Femur (tissue), 1 donor: ENCODE measurements around the gene KIF12.
"Not testable (repeated sequence)": the region's sequence is repeated elsewhere in the genome, so short reads cannot be mapped to it uniquely, and the experiment has no call there.

Experiments
- DNase-seq: peaks from one replicate; pipeline ENCODE4 v3.0.0-alpha.2; 2017

KIF12 gene

DNA sequence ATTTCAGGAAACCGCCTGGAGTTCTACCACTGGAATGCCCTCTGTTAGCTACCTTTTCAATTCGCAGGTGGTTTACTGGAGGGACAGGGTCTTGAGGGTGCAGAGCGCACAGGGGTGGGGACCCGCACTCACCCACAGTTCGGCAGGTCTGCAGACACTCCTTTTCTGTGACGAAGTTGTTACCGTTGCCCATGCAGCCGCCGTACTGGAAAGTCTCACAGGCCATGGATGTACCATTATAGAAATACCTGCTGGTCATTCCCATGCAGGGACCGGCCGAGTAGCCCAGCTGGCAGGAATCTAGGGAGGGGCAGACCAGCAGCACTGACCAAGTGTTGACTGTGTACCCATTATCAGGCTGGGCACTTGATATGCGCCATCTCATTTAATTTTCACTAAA, 37.8 kb downstream of the KIF12 start:
- DNase-seq = no peak

DNA sequence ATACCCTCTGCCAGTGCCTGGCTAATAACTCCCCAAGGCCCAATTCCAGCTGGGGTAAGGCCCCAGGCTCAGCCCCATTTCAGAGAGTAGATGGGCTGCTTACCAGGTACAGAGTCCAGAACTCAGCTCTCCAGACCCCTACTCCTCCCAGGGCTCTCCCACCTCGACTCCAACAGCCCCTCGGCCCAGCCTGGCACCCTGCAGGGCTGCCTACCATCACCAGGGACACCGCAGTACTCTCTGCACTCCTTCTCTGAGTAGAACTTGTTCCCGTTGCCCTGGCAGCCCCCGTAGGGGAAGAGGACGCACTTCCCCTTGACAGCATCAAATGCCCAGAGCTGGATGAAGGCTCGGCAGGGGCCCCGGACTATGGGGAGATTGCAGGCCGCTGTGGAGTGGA, 38.4 kb downstream of the KIF12 start:
- peak; percentile 16 for DNase-seq

DNA sequence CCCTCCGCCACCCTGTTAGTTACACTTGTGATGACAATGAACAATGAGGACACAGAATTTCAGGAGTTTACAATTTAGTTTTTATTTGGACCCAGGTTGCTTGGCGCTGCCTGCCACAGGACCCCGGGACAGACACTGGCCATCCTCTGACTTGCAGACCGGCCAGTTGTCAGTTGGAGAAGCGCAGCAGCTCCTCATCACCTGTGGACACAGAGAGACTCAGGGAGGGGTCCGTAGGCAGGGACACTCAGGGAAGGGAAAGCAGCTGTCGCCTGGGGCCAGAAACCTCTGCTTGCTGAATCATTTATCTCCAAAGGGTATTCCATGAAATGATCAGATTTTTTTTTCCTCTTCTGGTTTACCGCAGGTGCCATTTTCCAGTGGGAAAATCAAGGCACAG, 39.0 kb downstream of the KIF12 start:
- peak; percentile 25 for DNase-seq

- peak; percentile 45 for DNase-seq
Measured at GRCh38 chr9:114059047-114059803, 39.9 kb downstream of the KIF12 start.

- DNase-seq = peak; percentile 17
Measured at GRCh38 chr9:114058688-114059046, 40.4 kb downstream of the KIF12 start.

- DNase-seq = no peak
Measured at GRCh38 chr9:114057161-114057885, 41.8 kb downstream of the KIF12 start.

DNA sequence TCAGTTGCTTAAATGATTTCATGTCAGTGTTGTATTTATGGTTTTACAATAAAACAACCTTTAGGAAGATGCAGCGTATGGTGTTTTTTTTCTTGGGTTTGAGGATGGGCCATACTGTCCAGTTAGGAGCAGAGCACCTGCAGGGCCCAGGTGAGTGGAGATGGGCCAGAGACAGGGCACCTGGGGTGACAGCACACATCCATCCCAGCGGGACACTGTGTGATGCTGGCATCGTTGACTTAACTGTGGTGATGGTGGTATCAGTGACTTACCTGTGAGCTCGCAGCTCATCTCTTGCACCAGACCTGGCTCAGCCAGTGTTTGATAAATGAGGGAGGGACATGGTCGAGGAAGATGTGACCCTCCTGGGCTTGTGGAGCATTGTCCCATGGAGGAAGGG, 42.6 kb downstream of the KIF12 start:
- DNase-seq = no peak

DNA sequence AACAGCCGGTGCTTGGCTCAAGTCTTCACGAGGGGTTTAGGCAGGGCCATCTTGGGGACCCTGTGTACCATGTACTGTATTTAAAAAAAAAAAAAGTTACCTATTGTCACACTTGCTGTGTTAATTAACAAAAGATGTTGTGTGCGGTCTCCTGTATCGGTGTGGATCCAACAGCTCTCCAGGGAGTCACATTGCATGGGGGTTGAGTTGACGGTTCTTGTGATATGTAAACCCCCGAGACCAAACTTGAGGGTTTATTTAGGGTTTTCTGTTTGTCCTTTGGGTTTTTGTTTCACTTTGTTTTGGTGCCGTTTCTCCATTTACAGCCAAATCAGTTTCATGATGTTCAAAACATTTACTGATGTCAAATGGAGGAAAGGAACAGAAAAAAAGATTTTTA, 43.2 kb downstream of the KIF12 start:
- no peak for DNase-seq

GRCh38 chr9:114055061-114055460, 44.0 kb downstream of the KIF12 start:
- peak; percentile 18 for DNase-seq

DNA sequence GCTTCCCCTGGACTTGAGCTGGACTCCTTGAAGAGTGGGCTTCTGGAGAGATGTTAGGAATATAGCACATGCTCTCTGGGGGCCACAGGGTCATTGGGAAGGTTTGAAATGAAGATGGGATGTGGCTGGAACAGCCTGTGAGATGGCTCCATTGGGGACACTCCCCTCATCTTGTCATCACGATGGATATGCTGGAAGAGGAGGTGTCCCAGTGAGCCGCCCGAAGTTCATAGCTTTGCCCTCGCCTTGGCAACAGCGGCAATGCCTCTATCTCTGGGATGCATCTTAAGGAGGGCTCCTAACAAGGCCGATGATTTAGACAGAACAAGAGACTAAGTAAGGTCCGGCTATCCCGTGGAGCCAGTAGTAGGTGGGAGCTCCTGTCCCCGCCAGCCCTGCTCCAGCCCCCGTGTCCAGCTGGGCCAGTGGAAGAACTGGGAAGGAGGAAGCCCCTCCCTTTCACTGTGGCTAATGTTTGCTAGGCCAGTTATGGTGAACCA, 44.9 kb downstream of the KIF12 start:
- DNase-seq = no peak

GRCh38 chr9:114053246-114054005, 45.7 kb downstream of the KIF12 start:
- no peak for DNase-seq

DNA sequence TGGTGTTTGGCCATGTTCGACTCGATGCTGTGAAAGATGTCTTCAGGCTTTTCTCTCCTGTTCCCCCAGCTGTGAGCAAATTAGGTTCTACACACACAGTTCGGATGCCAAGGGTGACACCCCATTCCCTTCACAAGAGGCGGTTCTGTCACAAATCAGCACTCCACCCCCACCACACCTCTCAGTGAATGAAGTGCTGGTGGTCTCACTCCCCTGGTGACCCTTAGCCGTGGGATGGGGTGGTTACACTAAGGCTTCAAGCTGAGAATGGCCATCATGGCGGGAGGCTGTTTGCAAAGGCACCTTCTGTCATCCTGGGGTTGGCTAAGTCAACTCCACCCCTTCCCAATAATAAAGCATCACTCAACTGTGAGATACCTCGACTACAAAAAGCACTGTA, 47.4 kb downstream of the KIF12 start:
- no peak for DNase-seq

- DNase-seq = no peak
Measured at GRCh38 chr9:114051281-114051680, 47.8 kb downstream of the KIF12 start.

DNA sequence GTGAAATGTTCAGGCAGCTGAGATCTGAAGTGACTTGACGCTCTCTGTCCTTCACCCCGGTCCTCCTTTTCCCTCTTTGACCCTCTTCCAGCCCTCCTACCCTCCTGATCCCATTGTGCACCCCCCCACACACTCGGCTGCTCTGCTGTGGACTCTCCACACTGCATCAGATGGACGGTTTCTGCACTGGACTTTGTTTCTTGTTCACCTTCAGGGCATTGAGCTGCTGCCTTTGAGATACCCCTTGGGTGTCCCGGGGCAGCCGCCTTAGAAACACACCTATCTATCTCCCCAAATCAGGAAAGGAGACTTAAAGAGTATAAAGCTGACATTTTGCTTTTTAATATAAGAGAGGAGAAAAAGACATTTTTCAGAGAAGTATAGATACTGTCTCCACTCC, 48.4 kb downstream of the KIF12 start:
- no peak for DNase-seq

GRCh38 chr9:114050226-114050568, 48.9 kb downstream of the KIF12 start:
- DNase-seq = no peak

DNA sequence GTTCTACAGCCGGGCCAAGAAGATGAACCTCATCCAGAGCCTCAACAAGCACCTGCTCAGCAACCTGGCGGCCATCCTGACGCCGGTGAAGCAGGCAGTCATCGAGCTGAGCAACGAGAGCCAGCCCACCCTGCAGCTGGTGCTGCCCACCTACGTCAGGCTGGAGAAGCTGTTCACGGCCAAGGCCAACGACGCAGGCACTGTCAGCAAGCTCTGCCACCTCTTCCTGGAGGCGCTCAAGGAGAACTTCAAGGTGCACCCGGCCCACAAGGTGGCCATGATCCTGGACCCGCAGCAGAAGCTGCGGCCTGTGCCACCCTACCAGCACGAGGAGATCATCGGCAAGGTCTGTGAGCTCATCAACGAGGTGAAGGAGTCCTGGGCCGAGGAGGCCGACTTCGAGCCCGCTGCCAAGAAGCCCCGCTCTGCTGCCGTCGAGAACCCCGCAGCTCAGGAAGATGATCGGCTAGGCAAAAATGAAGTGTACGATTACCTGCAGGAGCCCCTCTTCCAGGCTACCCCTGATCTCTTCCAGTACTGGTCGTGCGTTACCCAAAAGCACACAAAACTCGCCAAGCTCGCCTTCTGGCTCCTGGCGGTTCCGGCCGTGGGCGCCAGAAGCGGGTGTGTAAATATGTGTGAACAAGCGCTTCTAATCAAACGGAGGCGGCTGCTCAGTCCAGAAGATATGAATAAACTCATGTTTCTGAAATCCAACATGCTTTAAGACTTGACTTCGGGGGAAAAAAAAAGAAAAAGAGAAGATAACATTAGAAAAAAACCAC, 49.5 kb downstream of the KIF12 start:
- no peak for DNase-seq

GRCh38 chr9:114048533-114049415, 50.3 kb downstream of the KIF12 start:
- DNase-seq = no peak

DNA sequence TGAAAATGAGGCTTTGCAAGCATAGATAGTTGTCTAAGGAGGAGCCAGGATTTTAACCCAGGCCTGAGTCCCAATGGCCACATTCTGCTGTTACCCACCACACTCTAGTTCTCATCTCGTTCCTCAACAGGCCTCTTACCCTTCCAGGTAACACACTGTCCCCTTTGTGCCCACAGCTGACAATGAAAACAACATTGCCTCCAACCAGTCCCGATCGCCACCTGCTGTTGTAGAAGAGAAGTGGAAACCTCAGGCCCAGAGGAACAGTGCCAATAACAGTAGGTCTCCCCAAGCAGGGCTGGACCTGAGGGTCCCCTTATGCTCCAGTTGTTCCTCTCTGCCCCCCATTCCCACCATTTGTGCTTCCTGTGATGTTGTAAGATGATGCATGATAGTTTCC, 51.4 kb downstream of the KIF12 start:
- DNase-seq = no peak

DNA sequence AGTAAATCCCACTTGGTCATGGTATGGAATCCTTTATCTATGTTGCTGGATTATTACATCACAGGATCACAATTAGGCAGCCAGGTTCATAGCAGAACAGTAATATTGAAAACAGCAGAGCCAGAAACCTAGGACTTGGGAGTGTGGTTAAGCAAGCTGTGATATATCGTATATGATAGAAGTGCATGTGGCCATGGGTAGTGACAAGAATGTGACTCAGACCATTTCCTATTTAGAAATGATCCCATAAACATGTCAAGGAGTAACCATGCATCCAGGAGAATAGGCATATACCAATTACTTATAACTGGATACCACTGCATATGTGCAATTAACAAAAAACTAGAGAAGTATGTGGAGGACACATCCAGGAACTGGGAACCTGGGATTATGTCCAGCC, 52.2 kb downstream of the KIF12 start:
- DNase-seq = no peak

DNA sequence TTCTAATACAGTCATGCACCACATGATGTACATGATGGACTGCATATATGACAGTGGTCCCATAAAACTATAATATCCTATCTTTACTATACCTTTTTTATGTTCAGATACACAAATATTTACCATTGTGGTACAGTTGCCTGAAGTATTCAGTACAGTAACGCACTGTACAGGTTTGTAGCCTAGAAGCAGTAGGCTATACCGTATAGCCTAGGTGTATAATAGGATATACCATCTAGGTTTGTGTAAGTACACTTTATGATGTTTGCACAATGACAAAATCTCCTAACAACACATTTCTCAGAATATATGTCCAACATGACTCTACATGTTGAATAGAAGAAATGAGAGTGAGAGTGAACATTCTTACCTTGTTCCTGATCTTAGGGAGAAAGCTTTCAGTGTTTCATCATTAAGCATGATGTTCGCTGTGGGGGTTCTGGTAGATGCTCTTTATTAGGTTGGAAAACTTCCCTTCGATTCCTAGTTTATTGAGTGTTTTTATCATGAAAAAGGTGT, 52.8 kb downstream of the KIF12 start:
- DNase-seq = no peak

GRCh38 chr9:114043660-114044059, 55.4 kb downstream of the KIF12 start:
- DNase-seq = not testable (repeated sequence)
